Measurements from ENCODE around the gene MADD. TPM values are rescaled to one million over a fixed set of nuclear protein-coding genes. Genes with fewer than 3 reads are reported as not detected.
A peak's percentile ranks its signal among the peaks of the same experiment; 100 is the strongest.

Gene MADD
- 40.9 TPM for total RNA-seq
- long read RNA-seq, partial matches to known transcripts = 9 of 62 reads
- long read RNA-seq, other reads (novel, unspliced or antisense) = 51 of 62 reads

DNA sequence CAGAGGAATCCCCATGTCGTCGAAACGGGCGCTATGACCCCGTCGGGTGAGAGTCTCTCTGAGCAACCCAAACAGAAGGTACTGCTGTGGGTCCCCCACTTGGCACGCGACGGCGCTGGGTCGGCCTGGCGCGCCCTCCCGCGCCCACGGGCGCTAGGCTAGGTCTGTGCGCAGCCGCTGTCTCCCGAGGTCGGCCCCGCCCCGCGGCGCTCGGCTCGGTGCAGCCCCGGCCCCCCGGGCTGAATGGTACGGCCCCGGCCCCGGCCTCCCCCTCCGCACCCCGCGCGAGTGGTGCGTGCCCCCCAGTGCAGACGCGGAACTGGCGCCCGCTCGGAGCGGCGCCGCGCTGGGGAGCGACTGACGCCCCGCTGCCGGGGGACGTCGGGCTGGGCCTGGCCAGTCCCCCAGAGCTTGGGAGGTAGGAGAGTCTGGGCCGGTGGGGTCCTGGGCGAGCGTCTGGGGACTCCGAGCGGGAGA is at the start of gene MADD:
MADD (plus strand) TSS at position 305 of the 477 bp plus-strand sequence.
- DNase-seq = peak; percentile 89
- intact Hi-C loops (cut with micrococcal nuclease) = no loop called here
- Histone ChIP-seq H3K9me3 (replicated peaks) (no peaks in the 10 kb centered on the region), H3K36me3 (peaks cover 7% of the 10 kb centered on the region), H3K4me3 (peak within 1 kb of the TSS; percentile 83), H3K4me1 (peaks cover 63% of the 10 kb centered on the region), H3K27me3 (ENCODE audit: low read depth) (no peaks in the 10 kb centered on the region), H3K27ac (replicated peaks) (peak within 1 kb of the TSS; percentile 98)
- TF ChIP-seq, protein P1, sequence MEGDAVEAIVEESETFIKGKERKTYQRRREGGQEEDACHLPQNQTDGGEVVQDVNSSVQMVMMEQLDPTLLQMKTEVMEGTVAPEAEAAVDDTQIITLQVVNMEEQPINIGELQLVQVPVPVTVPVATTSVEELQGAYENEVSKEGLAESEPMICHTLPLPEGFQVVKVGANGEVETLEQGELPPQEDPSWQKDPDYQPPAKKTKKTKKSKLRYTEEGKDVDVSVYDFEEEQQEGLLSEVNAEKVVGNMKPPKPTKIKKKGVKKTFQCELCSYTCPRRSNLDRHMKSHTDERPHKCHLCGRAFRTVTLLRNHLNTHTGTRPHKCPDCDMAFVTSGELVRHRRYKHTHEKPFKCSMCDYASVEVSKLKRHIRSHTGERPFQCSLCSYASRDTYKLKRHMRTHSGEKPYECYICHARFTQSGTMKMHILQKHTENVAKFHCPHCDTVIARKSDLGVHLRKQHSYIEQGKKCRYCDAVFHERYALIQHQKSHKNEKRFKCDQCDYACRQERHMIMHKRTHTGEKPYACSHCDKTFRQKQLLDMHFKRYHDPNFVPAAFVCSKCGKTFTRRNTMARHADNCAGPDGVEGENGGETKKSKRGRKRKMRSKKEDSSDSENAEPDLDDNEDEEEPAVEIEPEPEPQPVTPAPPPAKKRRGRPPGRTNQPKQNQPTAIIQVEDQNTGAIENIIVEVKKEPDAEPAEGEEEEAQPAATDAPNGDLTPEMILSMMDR (IDR thresholded peaks at IDR 0.05; ENCODE audit: borderline replicate concordance) = no peak

DNA sequence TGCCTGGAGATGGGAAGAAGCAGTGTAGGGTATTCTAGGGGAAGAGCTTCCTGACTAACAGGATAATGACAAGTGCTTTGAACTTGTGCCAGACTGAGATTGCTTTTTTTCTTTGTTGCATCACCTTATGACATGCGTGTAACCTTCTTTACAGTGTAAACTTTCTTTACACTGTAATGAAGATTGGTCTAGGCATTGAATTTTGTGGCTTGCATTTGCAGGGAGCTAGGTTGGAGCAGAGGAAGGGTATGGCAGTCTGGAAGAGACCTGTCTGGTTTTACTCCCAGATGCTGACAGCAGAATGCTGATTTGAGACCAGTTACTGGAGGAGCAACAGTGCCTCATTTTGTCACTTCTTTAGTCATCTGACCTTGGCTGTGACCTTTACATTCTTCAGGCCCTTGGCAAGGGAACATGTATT is 49.5 kb upstream of the MADD start:
- Histone ChIP-seq H3K9me3 (replicated peaks) (no peaks in the 10 kb centered on the region), H3K36me3 (peaks cover 41% of the 10 kb centered on the region), H3K4me1 (peaks cover 48% of the 10 kb centered on the region), H3K27me3 (ENCODE audit: low read depth) (no peaks in the 10 kb centered on the region), H3K27ac (replicated peaks) (peak overlapping the region; percentile 49), H3K4me3 (no peak overlapping the region)
- DNase-seq = no peak
- intact Hi-C loops (cut with micrococcal nuclease) = no loop called here
- TF ChIP-seq, protein P1 (IDR thresholded peaks at IDR 0.05; ENCODE audit: borderline replicate concordance) = no peak

DNA sequence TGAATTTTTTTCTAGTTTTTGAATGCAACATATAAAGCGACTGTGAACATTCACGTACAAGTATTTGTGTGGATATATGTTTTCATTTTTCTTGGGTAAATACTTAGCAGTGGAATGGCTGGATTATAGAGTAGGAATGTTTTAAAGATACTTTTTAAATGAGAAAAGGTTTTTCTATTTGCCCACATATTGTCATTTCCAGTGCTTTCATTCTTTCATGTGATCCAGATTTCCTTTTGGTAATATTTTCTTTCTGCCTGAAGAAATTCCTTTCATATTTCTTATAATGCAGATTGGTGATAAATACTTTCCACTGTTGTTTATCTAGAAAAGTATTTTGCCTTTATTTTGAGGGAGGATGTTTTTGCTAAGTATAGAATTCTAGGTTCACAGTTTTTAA is 47.2 kb upstream of the MADD start:
- intact Hi-C loops (cut with micrococcal nuclease) = no loop called here
- peaks cover 62% of the 10 kb centered on the region for H3K36me3 ChIP-seq
- no peak overlapping the region for H3K4me3 ChIP-seq
- no peaks in the 10 kb centered on the region for H3K9me3 ChIP-seq (replicated peaks)
- no peak for DNase-seq
- no peak overlapping the region for H3K27ac ChIP-seq (replicated peaks)
- peaks cover 25% of the 10 kb centered on the region for H3K4me1 ChIP-seq
- TF ChIP-seq, protein P1 (IDR thresholded peaks at IDR 0.05; ENCODE audit: borderline replicate concordance) = no peak
- no peaks in the 10 kb centered on the region for H3K27me3 ChIP-seq (ENCODE audit: low read depth)

DNA sequence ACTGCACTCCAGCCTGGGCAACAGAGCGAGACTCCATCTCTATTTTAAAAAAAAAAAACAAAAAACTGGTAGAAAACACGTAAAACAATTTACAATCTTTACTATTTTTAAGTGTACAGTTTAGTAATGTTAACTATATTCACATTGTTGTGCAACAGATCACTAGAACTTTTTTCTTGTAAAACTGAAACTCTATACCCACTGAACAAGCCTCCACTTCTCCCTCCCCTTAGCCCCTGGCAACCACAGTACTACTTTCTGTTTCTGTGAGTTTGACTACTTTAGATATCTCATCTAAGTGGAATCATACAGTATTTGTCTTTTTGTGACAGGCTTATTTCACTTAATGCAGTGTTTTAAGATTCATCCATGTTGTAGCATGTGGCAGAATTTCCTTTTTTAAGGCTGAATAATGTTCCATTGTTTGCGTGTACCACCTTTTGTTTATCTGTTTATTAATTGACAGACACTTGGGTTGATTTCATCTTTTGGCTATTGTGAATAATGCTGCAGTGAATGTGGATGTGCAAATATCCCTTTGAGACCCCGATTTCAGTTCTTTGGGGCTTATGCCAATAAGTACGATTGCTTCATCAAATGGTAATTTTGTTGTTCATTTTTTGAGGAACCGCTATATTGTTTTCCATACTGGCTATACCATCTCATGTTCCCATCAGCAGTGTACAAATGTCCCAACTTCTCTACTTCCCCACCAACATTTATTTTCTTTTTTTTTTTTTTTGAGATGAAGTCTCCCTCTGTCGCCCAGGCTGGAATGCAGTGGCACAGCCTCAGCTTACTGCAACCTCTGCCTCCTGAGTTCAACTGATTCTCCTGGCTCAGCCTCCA is 44.2 kb upstream of the MADD start:
- H3K9me3 ChIP-seq (replicated peaks) = no peaks in the 10 kb centered on the region
- no peak for DNase-seq
- peaks cover 71% of the 10 kb centered on the region for H3K36me3 ChIP-seq
- H3K4me3 ChIP-seq = no peak overlapping the region
- no peak overlapping the region for H3K27ac ChIP-seq (replicated peaks)
- peaks cover 6% of the 10 kb centered on the region for H3K4me1 ChIP-seq
- TF ChIP-seq, protein P1 (IDR thresholded peaks at IDR 0.05; ENCODE audit: borderline replicate concordance) = no peak
- intact Hi-C loops (cut with micrococcal nuclease) = no loop called here
- no peaks in the 10 kb centered on the region for H3K27me3 ChIP-seq (ENCODE audit: low read depth)

DNA sequence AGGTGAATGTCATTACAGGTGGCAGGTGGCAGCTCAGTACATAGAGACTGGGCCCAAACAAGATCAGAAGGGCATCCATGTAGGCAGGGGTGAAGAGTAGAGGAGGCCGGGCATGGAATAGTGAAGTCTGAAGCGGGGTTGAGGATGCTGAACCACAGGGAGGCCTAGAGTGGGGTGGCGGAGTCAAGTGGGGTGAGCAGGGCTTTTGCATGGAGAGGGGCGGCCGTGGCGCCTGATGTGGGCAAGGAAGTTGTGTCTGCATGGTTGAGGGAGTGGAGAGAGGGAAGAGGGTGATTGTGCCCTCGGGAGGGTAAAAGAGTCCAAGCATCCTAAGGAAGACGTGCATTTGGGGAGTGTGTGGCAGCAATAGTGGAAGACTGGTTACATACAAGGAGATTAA is 40.8 kb upstream of the MADD start:
- TF ChIP-seq, protein P1 (IDR thresholded peaks at IDR 0.05; ENCODE audit: borderline replicate concordance) = no peak
- intact Hi-C loops (cut with micrococcal nuclease) = no loop called here
- H3K27ac ChIP-seq (replicated peaks) = no peak overlapping the region
- H3K4me1 ChIP-seq = peaks cover 5% of the 10 kb centered on the region
- peaks cover 53% of the 10 kb centered on the region for H3K36me3 ChIP-seq
- no peaks in the 10 kb centered on the region for H3K27me3 ChIP-seq (ENCODE audit: low read depth)
- no peak overlapping the region for H3K4me3 ChIP-seq
- DNase-seq = no peak
- H3K9me3 ChIP-seq (replicated peaks) = no peaks in the 10 kb centered on the region

Data from left ventricle myocardium inferior (tissue), 1 donor.